Activated CD4-positive, alpha-beta T cell treated with anti-CD3 and anti-CD28 coated beads, Interleukin-2, amount 50 U/mL, for 24 hours (primary cell): ENCODE measurements around the gene PDCD1LG2.
"Not testable (repeated sequence)": the region's sequence is repeated elsewhere in the genome, so short reads cannot be mapped to it uniquely, and the experiment has no call there.

Source experiments
- DNase-seq, 2 donors: peaks; one replicate each; pipeline ENCODE4 v3.0.0-alpha.2; 2020; ENCODE audit warnings: low read depth in 1 of 2, low spot score in 1 of 2

PDCD1LG2 gene

DNA sequence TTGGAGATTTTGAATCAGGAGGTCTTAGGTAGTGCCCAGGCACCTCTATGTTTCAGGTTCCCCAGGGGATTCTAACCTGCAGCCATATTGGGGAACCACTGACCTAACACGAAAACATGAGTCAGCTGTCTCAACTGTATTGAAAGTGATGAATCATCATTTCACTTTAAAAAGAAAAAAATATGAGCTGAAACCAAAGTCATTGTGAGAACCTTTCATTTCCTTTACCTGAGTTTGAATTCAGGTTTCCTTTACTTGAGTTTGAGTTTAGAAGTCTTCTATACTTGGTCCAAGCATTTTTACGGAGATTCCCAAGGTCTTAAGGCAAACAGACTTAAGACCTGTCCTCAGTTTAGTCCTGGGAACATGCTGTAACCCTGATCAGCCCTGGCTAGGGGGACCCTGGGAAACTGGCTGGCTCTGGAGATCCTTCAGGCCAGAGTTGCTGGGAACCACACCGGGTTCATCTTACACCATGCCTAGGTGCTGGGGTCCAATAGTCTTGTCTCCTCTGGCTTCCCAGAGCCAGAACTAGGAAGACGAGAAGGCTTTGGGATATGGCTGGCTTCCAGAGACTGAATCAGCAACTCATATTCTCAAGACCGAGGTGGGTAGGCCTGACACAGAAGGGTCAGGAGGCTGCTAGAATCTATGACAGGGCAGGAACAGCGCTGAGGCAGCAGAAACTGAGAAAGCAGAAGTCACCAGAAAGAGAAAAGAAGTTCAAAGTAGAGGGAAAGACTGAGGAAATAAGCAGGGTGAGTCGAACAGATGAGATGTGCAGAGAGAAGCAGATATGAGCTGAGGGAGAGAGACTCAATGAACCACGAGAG is 16.4 kb upstream of the PDCD1LG2 start:
- DNase-seq = peak in 1 of 2 donors; percentile 25

DNA sequence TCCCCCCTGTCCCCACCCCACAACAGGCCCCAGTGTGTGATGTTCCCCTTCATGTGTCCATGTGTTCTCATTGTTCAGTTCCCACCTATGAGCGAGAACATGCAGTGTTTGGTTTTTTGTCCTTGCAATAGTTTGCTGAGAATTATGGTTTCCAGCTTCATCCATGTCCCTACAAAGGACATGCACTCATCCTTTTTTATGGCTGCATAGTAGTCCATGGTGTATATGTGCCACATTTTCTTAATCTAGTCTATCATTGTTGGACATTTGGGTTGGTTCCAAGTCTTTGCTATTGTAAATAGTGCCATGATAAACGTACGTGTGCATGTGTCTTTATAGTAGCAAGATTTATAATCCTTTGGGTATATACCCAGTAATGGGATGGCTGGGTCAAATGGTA is 15.6 kb upstream of the PDCD1LG2 start:
- not testable (repeated sequence) for DNase-seq

GRCh38 chr9:5499157-5499556 is 11.2 kb upstream of the PDCD1LG2 start:
- DNase-seq = no peak

DNA sequence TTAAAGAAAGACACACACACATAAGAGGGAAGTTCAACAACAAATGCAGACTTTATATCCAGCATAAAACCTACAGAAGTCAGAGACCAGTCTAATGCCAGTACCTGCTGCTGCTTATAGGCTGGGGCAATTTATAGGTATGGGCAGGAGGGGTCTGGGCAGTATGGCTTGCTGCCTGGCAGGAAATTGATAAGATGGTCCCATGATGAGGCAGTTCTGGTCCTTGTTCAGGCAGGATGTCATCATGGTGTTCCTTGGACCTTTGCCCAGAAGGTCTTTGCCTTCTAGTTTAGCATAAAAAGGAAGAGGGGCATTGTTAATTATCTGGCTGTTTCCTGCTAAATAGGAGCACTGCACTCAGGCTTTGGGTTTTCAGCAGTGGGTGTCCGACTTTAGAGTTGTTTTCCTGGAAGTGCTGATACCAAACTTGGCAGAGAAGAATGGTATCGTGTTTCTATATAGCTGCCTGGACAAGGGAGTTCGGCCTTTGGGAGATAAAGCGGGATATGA is 10.4 kb upstream of the PDCD1LG2 start:
- no peak for DNase-seq

GRCh38 chr9:5500441-5501235 is 9.7 kb upstream of the PDCD1LG2 start:
- no peak for DNase-seq

GRCh38 chr9:5502553-5502952 is 7.8 kb upstream of the PDCD1LG2 start:
- DNase-seq = no peak

DNA sequence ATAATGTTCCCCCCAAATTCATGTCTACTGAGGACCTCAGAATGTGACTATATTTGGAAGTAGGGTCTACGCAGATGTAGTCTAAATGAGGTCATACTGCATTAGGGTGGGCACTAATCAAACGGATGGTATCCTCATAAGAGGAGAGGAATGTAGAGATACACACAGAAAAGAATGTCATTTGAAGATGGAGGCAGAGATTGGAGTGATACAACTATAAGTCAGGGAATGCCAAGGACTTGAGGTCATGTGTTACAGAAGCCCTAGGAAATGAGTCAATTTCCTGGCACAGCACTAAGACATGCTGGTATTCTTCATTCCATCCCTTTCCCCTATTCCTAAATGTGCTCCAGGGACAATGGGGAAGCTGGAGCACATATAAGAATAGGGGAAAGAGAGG is 758 bp upstream of the PDCD1LG2 start:
- DNase-seq = no peak

- DNase-seq = no peak
These were observed 658 bp downstream of the PDCD1LG2 start for GRCh38 chr9:5510989-5511388.

DNA sequence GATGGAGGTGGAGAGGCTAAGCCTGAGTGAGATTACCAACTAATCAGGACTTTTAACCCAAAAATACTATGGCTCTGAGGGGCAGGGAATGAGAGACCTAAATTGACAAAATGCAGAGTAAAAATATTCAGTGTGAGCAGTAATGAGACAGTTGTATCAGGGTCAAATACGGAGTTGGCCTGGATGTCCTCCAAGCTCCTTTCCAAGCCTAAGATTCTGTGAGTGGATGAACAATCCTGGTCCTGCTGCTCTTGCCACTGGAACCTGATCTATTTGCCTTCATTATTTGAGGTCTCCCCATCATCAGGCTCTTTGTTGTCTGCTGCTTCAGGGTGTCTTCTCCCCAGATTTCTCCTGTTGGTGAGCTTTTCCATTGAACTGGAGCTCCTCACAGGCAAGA is 1.1 kb downstream of the PDCD1LG2 start:
- no peak for DNase-seq

- no peak for DNase-seq
These were observed 1.7 kb downstream of the PDCD1LG2 start for GRCh38 chr9:5511935-5512580.

DNA sequence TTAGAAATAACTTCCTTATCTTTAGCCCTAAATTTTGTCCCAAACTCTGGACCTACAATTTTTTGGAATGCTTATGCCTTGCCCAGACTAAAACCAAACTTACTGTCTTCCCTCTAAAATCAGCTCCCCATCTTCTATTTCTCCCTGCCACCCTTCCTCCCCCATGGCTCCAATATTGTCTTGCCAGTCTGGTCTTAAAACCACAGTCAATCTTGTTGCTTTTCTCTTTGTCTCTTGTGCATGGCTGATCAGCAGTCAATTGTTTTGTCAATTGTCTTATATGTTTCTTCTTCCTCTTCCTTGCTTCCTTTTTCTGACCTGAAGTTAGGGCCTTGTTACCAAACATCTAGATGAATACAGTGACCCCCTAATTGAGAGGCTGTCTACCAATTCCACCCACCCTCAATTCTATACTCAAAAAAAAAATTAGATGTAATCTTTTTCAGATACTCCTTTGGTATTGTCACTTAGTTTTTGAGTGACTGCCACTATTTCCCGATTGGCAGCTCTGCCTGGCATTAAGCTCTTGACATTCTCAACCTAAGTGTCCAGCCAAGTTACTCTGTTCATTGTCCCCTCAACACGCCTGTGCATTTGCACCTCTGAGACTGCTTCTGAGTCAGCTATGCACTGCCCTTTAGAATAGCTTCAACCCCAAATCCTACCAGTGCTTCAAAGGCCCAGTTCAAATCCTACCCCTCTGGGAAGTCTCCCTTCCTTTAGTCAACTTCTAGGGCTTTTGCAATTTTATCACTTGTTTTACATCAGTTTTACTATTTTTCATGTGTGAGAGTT is 2.5 kb downstream of the PDCD1LG2 start:
- DNase-seq = no peak

DNA sequence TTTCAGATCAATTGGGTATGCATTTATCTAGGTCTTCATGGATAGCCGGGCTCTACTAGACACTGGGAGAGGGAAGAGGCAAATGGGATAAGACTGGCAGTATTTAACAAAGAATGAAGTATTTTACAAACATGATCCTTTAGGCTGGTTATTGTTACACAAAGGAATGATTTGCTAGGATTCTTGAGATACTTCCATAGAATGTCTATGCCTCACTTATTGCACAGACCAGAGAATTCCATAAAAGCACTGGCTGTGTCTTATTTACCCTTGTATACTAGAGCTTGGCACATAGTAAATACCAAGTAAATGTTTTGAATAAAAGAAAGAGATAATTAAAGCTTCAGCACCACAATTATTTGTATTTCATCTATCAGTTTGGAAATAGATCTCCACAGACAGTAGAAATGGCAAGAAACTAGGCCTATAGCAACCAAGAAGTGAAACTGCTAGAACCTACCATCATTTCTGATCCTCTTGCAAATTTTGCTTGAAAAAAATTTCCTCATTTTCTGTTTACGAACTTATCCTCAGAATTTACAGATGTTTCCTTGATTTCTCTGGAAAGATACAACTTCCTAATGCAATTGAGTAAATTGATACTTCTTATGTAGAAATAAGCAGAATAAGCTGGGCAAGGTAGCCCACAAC is 3.8 kb downstream of the PDCD1LG2 start:
- DNase-seq = no peak

GRCh38 chr9:5514617-5515260 is 4.4 kb downstream of the PDCD1LG2 start:
- DNase-seq = no peak

DNA sequence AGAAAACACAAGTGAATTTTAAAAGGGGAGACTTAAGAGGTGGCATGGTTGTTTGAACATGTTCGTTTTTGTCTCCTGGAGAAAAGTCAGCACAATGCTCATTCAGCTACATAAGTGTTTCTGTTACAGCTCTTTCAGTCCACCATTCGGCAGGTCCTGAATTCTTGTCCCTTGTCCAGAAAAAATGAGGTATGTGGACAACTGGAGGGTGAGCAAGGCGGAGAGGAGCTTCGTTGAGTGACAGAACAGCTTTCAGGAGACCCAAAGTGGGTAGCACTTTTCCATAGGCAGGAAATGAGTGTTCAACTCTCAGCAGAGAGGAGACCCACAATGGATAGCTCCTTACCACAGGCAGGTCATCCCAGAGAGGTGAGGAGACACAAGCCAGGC is 4.9 kb downstream of the PDCD1LG2 start:
- no peak for DNase-seq

- no peak for DNase-seq
These were observed 6.3 kb downstream of the PDCD1LG2 start for GRCh38 chr9:5516453-5517220.

GRCh38 chr9:5518171-5518936 is 8.0 kb downstream of the PDCD1LG2 start:
- no peak for DNase-seq

- DNase-seq = no peak
These were observed 8.6 kb downstream of the PDCD1LG2 start for GRCh38 chr9:5518937-5519319.

DNA sequence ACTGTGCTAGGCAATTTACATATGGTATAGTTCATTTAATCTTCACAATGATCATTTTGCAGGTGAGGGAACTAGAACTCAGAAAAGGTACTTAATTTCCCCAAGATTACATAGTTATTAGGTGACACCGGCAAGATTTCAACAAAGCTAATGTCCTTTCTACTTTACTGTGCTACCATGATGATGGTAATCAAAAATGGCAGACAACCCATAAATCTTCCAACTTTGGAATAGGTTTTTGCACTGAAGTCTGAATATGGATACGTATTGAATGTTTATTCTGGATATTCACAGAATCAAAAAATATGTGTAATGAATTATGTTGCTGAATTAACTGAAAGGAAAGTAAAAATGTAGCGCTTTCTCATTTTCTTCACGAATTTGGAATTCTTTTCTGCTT is 13.8 kb downstream of the PDCD1LG2 start:
- DNase-seq = no peak
